Thoracic aorta (tissue), 2 donors: Measurements from ENCODE around the gene JSRP1. TPM values are rescaled to one million over a fixed set of nuclear protein-coding genes. Genes with fewer than 3 reads are reported as not detected.

Experiments used
- ATAC-seq: fragments of 150-250 bp; one replicate; pipeline ENCODE4 v1.8.0; 2017; ENCODE audit warnings: low read depth; ENCODE audit not compliant: insufficient number of reproducible peaks, low FRiP score
- DNase-seq: peaks from one replicate; pipeline ENCODE4 v3.0.0-alpha.2; 2020; ENCODE audit warnings: low spot score
- H3K27ac ChIP-seq, 2 donors: fragments of 200-600 bp; sonication (generic); 1 replicate in 1 of 2; 2 replicates in 1 of 2; pipeline ENCODE4 v1.5.1; 2016; ENCODE audit warnings: mild to moderate bottlenecking in 2 of 2, moderate library complexity in 2 of 2
- H3K27me3 ChIP-seq: fragments of 200-600 bp; sonication (generic); replicated peaks from 2 replicates; pipeline ENCODE4 v1.6.0; 2016; ENCODE audit warnings: mild to moderate bottlenecking; ENCODE audit not compliant: insufficient read depth
- H3K36me3 ChIP-seq: fragments of 200-600 bp; sonication (generic); one replicate; pipeline ENCODE4 v1.5.1; 2016
- H3K4me1 ChIP-seq, 2 donors: fragments of 200-600 bp; sonication (generic); 1 replicate in 1 of 2; 2 replicates in 1 of 2; pipeline versions ENCODE4 v1.5.1 to v1.6.0; 2016; ENCODE audit warnings: low read depth in 2 of 2, mild to moderate bottlenecking in 1 of 2; ENCODE audit not compliant: control insufficient read depth in 1 of 2
- H3K4me3 ChIP-seq: fragments of 200-600 bp; sonication (generic); 2 replicates; pipeline ENCODE4 v1.5.1; 2016; ENCODE audit warnings: mild to moderate bottlenecking
- H3K9me3 ChIP-seq: fragments of 200-600 bp; sonication (generic); 2 replicates; pipeline ENCODE4 v1.5.1; 2016
- total RNA-seq, 2 donors: library from RNA; depleted of rRNA; stranded (reverse); fragments of >200 nt; gene quantifications; one replicate each; pipeline versions ENCODE4 v1.1.0 to v1.2.3, GENCODE V29; 2016
- TF ChIP-seq, protein P1 (sequence below): fragments of 200-600 bp; sonication (generic); IDR thresholded peaks from one replicate; pipeline ENCODE4 v1.5.1; 2019; ENCODE audit warnings: antibody characterized with exemption

JSRP1 gene
- total RNA-seq, 2 donors from 2014 or later: not detected

DNA sequence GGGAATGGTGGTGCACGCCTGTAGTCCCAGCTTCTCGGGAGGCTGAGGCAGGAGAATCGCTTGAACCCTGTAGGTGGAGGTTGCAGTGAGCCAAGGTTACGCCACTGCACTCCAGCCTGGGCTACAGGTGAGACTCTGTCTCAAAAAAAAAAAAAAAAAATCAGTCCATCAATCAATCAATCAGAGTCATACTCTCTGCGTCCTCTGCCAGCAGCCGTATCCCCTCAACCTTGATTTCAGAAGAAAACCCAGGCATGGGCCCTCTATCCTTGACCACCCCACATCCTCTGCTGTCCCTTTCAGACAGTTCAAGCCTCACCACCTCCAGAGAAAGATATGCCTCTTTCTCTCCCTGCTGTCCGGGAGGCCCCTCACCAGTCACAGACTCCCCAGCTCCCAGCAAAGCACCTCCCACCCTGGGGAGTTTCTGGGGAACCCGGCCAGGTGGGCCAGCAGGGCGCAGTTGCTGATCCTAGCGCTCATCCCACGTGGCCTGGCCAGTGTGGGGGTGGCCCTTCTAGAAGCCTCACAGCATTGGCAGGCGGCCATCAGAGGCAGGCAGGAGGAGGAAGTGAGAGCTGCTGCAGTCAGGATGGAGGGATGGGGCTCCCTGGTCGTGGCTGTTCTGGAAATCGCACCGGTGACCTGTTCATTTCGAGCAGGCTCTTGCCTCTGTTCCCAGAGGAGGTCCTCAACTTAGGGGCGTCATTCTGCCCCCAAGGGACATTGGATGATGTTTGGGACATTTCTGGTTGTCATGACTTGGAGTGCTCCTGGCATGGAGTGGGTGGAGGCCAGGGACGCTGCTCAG, 10.2 kb upstream of the JSRP1 start:
- H3K9me3 ChIP-seq: no peaks in the 10 kb centered on the region
- H3K4me3 ChIP-seq: peak overlapping the region; percentile 47
- DNase-seq: peak; percentile 60
- no peak for ATAC-seq
- peaks cover 21 to 32% of the 10 kb centered on the region in 2 donors for H3K4me1 ChIP-seq
- H3K36me3 ChIP-seq: peaks cover 2% of the 10 kb centered on the region
- no peaks in the 10 kb centered on the region for H3K27me3 ChIP-seq
- TF ChIP-seq, protein P1, sequence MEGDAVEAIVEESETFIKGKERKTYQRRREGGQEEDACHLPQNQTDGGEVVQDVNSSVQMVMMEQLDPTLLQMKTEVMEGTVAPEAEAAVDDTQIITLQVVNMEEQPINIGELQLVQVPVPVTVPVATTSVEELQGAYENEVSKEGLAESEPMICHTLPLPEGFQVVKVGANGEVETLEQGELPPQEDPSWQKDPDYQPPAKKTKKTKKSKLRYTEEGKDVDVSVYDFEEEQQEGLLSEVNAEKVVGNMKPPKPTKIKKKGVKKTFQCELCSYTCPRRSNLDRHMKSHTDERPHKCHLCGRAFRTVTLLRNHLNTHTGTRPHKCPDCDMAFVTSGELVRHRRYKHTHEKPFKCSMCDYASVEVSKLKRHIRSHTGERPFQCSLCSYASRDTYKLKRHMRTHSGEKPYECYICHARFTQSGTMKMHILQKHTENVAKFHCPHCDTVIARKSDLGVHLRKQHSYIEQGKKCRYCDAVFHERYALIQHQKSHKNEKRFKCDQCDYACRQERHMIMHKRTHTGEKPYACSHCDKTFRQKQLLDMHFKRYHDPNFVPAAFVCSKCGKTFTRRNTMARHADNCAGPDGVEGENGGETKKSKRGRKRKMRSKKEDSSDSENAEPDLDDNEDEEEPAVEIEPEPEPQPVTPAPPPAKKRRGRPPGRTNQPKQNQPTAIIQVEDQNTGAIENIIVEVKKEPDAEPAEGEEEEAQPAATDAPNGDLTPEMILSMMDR: no peak
- peak overlapping the region; percentile 47 to 77 for H3K27ac ChIP-seq

- H3K36me3 ChIP-seq: no peaks in the 10 kb centered on the region
- DNase-seq (no peak), ATAC-seq (no peak)
- no peak overlapping the region for H3K27ac ChIP-seq
- TF ChIP-seq, protein P1: peak; percentile 30
- no peaks in the 10 kb centered on the region for H3K27me3 ChIP-seq
- H3K9me3 ChIP-seq: no peaks in the 10 kb centered on the region
- H3K4me3 ChIP-seq: no peak overlapping the region
- H3K4me1 ChIP-seq: peaks cover 3 to 7% of the 10 kb centered on the region in 2 donors
These were observed 5.4 kb upstream of the JSRP1 start for GRCh38 chr19:2261438-2262172.

GRCh38 chr19:2260341-2260805, 4.2 kb upstream of the JSRP1 start:
- no peak overlapping the region for H3K27ac ChIP-seq
- no peak for ATAC-seq
- TF ChIP-seq, protein P1: no peak
- no peaks in the 10 kb centered on the region for H3K27me3 ChIP-seq
- no peaks in the 10 kb centered on the region for H3K36me3 ChIP-seq
- H3K9me3 ChIP-seq: no peaks in the 10 kb centered on the region
- no peaks in the 10 kb centered on the region for H3K4me1 ChIP-seq
- no peak for DNase-seq
- H3K4me3 ChIP-seq: no peak overlapping the region

GRCh38 chr19:2259336-2259735, 3.1 kb upstream of the JSRP1 start:
- TF ChIP-seq, protein P1: no peak
- no peaks in the 10 kb centered on the region for H3K4me1 ChIP-seq
- H3K27ac ChIP-seq: no peak overlapping the region
- H3K36me3 ChIP-seq: no peaks in the 10 kb centered on the region
- H3K27me3 ChIP-seq: no peaks in the 10 kb centered on the region
- ATAC-seq (no peak), DNase-seq (no peak)
- H3K4me3 ChIP-seq: no peak overlapping the region
- no peaks in the 10 kb centered on the region for H3K9me3 ChIP-seq
